ENCODE measurements around the gene AUTS2.

The AUTS2 gene

GRCh38 chr7:70029993-70030392 lies 431.7 kb downstream of the AUTS2 start:
- no peak for DNase-seq (ENCODE audit: low read depth)
- H3K4me3 ChIP-seq (ENCODE audit: low read length), result no peak overlapping the region
- no peak for TF ChIP-seq CTCF (conservative IDR thresholded peaks at IDR 0.05; ENCODE audit: low read depth, low read length)

- TF ChIP-seq CTCF (conservative IDR thresholded peaks at IDR 0.05; ENCODE audit: low read depth, low read length), result no peak
- no peak for DNase-seq (ENCODE audit: low read depth)
- no peak overlapping the region for H3K4me3 ChIP-seq (ENCODE audit: low read length)
Observed at GRCh38 chr7:70030745-70031144, 432.5 kb downstream of the AUTS2 start.

- H3K4me3 ChIP-seq (ENCODE audit: low read length), result no peak overlapping the region
- DNase-seq (ENCODE audit: low read depth), result no peak
- TF ChIP-seq CTCF (conservative IDR thresholded peaks at IDR 0.05; ENCODE audit: low read depth, low read length), result no peak
Observed at GRCh38 chr7:70031245-70031644, 433.0 kb downstream of the AUTS2 start.

GRCh38 chr7:70032649-70033048 lies 434.4 kb downstream of the AUTS2 start:
- TF ChIP-seq CTCF (conservative IDR thresholded peaks at IDR 0.05; ENCODE audit: low read depth, low read length), result no peak
- DNase-seq (ENCODE audit: low read depth), result no peak
- H3K4me3 ChIP-seq (ENCODE audit: low read length), result no peak overlapping the region

GRCh38 chr7:70033226-70033625 lies 435.0 kb downstream of the AUTS2 start:
- no peak for TF ChIP-seq CTCF (conservative IDR thresholded peaks at IDR 0.05; ENCODE audit: low read depth, low read length)
- DNase-seq (ENCODE audit: low read depth), result no peak
- no peak overlapping the region for H3K4me3 ChIP-seq (ENCODE audit: low read length)

- no peak for TF ChIP-seq CTCF (conservative IDR thresholded peaks at IDR 0.05; ENCODE audit: low read depth, low read length)
- DNase-seq (ENCODE audit: low read depth), result peak; percentile 30
- no peak overlapping the region for H3K4me3 ChIP-seq (ENCODE audit: low read length)
Observed at GRCh38 chr7:70034999-70035398, 436.7 kb downstream of the AUTS2 start.

GRCh38 chr7:70035519-70035918 lies 437.2 kb downstream of the AUTS2 start:
- H3K4me3 ChIP-seq (ENCODE audit: low read length), result no peak overlapping the region
- no peak for TF ChIP-seq CTCF (conservative IDR thresholded peaks at IDR 0.05; ENCODE audit: low read depth, low read length)
- no peak for DNase-seq (ENCODE audit: low read depth)
